Dermis blood vessel endothelial cell (primary cell): ENCODE results near the gene MRPL55. TPM values are rescaled to one million over a fixed set of nuclear protein-coding genes. Genes with fewer than 3 reads are reported as not detected.

Experiments
- DNase-seq: peaks from one replicate; pipeline ENCODE4 v3.0.0; 2010
- total RNA-seq: library from RNA; depleted of rRNA; stranded (reverse); fragments of >200 nt; gene quantifications from 2 replicates; pipeline ENCODE4 v1.2.3, GENCODE V29; 2014

Gene MRPL55
- total RNA-seq, 1 donor from 2014 or later = 54.3 TPM

GRCh38 chr1:228100822-228101613, 8.1 kb downstream of the MRPL55 start:
- DNase-seq = no peak

GRCh38 chr1:228099331-228099732, 9.8 kb downstream of the MRPL55 start:
- no peak for DNase-seq

- DNase-seq = no peak
These were observed 10.7 kb downstream of the MRPL55 start for GRCh38 chr1:228098323-228098931.

- no peak for DNase-seq
These were observed 11.6 kb downstream of the MRPL55 start for GRCh38 chr1:228097333-228098081.

- DNase-seq = no peak
These were observed 12.4 kb downstream of the MRPL55 start for GRCh38 chr1:228096416-228097332.

- no peak for DNase-seq
These were observed 13.2 kb downstream of the MRPL55 start for GRCh38 chr1:228095938-228096337.

- no peak for DNase-seq
These were observed 13.9 kb downstream of the MRPL55 start for GRCh38 chr1:228095161-228095560.

- DNase-seq = no peak
These were observed 14.6 kb downstream of the MRPL55 start for GRCh38 chr1:228094432-228095016.

GRCh38 chr1:228093050-228093906, 15.8 kb downstream of the MRPL55 start:
- DNase-seq = no peak

GRCh38 chr1:228092342-228093049, 16.6 kb downstream of the MRPL55 start:
- no peak for DNase-seq

- no peak for DNase-seq
These were observed 18.0 kb downstream of the MRPL55 start for GRCh38 chr1:228091084-228091483.

GRCh38 chr1:228090613-228091081, 18.5 kb downstream of the MRPL55 start:
- peak; percentile 61 for DNase-seq

- no peak for DNase-seq
These were observed 19.3 kb downstream of the MRPL55 start for GRCh38 chr1:228089519-228090380.

- peak; percentile 29 for DNase-seq
These were observed 20.3 kb downstream of the MRPL55 start for GRCh38 chr1:228088586-228089498.

- DNase-seq = peak; percentile 95
These were observed 21.3 kb downstream of the MRPL55 start for GRCh38 chr1:228087771-228088251.

- peak; percentile 73 for DNase-seq
These were observed 23.7 kb downstream of the MRPL55 start for GRCh38 chr1:228085287-228085951.

GRCh38 chr1:228084797-228085196, 24.3 kb downstream of the MRPL55 start:
- no peak for DNase-seq
